GM18507 (cell line): ENCODE data around the gene KMT2C.
"Not testable (repeated sequence)": the region's sequence is repeated elsewhere in the genome, so short reads cannot be mapped to it uniquely, and the experiment has no call there.

Experiments
- DNase-seq: peaks from one replicate; pipeline ENCODE4 v3.0.0; 2011; ENCODE audit warnings: low read depth; ENCODE audit not compliant: insufficient read length; ENCODE audit errors: extremely low spot score
- FAIRE-seq: peaks from 2 replicates; lab custom pipeline; 2011; peaks lifted over from hg19 to GRCh38; lab: Jason Lieb, UNC

KMT2C gene

GRCh38 chr7:152443586-152443985 lies 7.8 kb upstream of the KMT2C start:
- DNase-seq = no peak
- no peak for FAIRE-seq

GRCh38 chr7:152442330-152442835 lies 6.6 kb upstream of the KMT2C start:
- DNase-seq = no peak

GRCh38 chr7:152441810-152442209 lies 6.0 kb upstream of the KMT2C start:
- not testable (repeated sequence) for DNase-seq, FAIRE-seq

More at GRCh38 chr7:152442330-152442835, 6.6 kb upstream of the KMT2C start:
- FAIRE-seq = no peak

GRCh38 chr7:152441168-152441567 lies 5.4 kb upstream of the KMT2C start:
- not testable (repeated sequence) for DNase-seq, FAIRE-seq

GRCh38 chr7:152438017-152438416 lies 2.2 kb upstream of the KMT2C start:
- FAIRE-seq, DNase-seq: not testable (repeated sequence)

GRCh38 chr7:152436931-152437575 lies 1.2 kb upstream of the KMT2C start:
- FAIRE-seq, DNase-seq: not testable (repeated sequence)

- FAIRE-seq = peak; percentile 64
- peak; percentile 76 for DNase-seq
Observed at GRCh38 chr7:152436111-152436930, 518 bp upstream of the KMT2C start.

- not testable (repeated sequence) for DNase-seq
- peak; percentile 86 for FAIRE-seq
Observed at GRCh38 chr7:152434511-152435383, 1.1 kb downstream of the KMT2C start.

GRCh38 chr7:152433721-152434490 lies 1.9 kb downstream of the KMT2C start:
- DNase-seq = not testable (repeated sequence)
- FAIRE-seq = peak; percentile 86

GRCh38 chr7:152432735-152433134 lies 3.1 kb downstream of the KMT2C start:
- not testable (repeated sequence) for DNase-seq, FAIRE-seq

GRCh38 chr7:152430854-152431253 lies 4.9 kb downstream of the KMT2C start:
- no peak for FAIRE-seq
- DNase-seq = no peak

GRCh38 chr7:152430118-152430517 lies 5.7 kb downstream of the KMT2C start:
- not testable (repeated sequence) for FAIRE-seq, DNase-seq

GRCh38 chr7:152424348-152425108 lies 11.3 kb downstream of the KMT2C start:
- DNase-seq (no peak), FAIRE-seq (peak; percentile 45)

- DNase-seq (no peak), FAIRE-seq (no peak)
Observed at GRCh38 chr7:152423991-152424347, 11.8 kb downstream of the KMT2C start.

- DNase-seq, FAIRE-seq: not testable (repeated sequence)
Observed at GRCh38 chr7:152423171-152423570, 12.6 kb downstream of the KMT2C start.

- FAIRE-seq, DNase-seq: not testable (repeated sequence)
Observed at GRCh38 chr7:152420950-152421349, 14.9 kb downstream of the KMT2C start.

- DNase-seq = no peak
- FAIRE-seq = no peak
Observed at GRCh38 chr7:152419473-152420429, 16.1 kb downstream of the KMT2C start.
